Calu3 (cell line): ENCODE data around the gene TRAF3. TPM values are rescaled to one million over a fixed set of nuclear protein-coding genes. Genes with fewer than 3 reads are reported as not detected.

Experiments
- BruUV-seq: library from RNA; stranded (reverse); fragments of 400-500 nt; replicated peaks from 2 replicates; lab custom pipeline; 2021; lab: Mats Ljungman, UMichigan
- CTCF ChIA-PET: fragments of 300-600 bp; sonication (Branson Sonifier 250); formaldehyde crosslinking; loops from one replicate; lab custom pipeline; 2022; ENCODE audit warnings: antibody characterized with exemption; lab: Charles Lee
- DNase-seq: peaks from one replicate; pipeline ENCODE4 v3.0.0; 2022
- H3K27ac Mint-ChIP-seq: one replicate; pipeline ENCODE4 v1.8.0; 2022; ENCODE audit warnings: mixed read lengths; ENCODE audit not compliant: unreplicated experiment
- H3K27me3 Mint-ChIP-seq: one replicate; pipeline ENCODE4 v1.8.0; 2022; ENCODE audit warnings: mixed read lengths; ENCODE audit not compliant: unreplicated experiment
- H3K36me3 Mint-ChIP-seq: one replicate; pipeline ENCODE4 v1.8.0; 2022; ENCODE audit warnings: mild to moderate bottlenecking, moderate library complexity, mixed read lengths; ENCODE audit not compliant: insufficient read depth, unreplicated experiment
- H3K4me1 Mint-ChIP-seq: one replicate; pipeline ENCODE4 v1.8.0; 2022; ENCODE audit warnings: mild to moderate bottlenecking, low read depth, mixed read lengths; ENCODE audit not compliant: unreplicated experiment
- H3K4me3 Mint-ChIP-seq: one replicate; pipeline ENCODE4 v1.8.0; 2022; ENCODE audit warnings: mild to moderate bottlenecking, low read depth, moderate library complexity, mixed read lengths; ENCODE audit not compliant: unreplicated experiment
- H3K9me3 Mint-ChIP-seq: one replicate; pipeline ENCODE4 v1.8.0; 2022; ENCODE audit warnings: low read depth, mixed read lengths; ENCODE audit not compliant: unreplicated experiment
- CTCF ChIP-seq: fragments of 200-600 bp; IDR thresholded peaks from one replicate; pipeline ENCODE4 v1.8.0; 2022; ENCODE audit warnings: antibody characterized with exemption; ENCODE audit not compliant: unreplicated experiment
- intact Hi-C: fragments of 100-400 bp; cut with micrococcal nuclease; formaldehyde crosslinking; loops from one replicate; pipeline ENCODE4 v1.10.0; 2022; ENCODE audit not compliant: unreplicated experiment
- total RNA-seq: library from RNA; stranded (reverse); gene quantifications from 2 replicates; pipeline ENCODE4 v1.2.3, GENCODE V29; 2022

TRAF3 gene
- total RNA-seq, 1 experiment from 2014 or later: 24.2 TPM

DNA sequence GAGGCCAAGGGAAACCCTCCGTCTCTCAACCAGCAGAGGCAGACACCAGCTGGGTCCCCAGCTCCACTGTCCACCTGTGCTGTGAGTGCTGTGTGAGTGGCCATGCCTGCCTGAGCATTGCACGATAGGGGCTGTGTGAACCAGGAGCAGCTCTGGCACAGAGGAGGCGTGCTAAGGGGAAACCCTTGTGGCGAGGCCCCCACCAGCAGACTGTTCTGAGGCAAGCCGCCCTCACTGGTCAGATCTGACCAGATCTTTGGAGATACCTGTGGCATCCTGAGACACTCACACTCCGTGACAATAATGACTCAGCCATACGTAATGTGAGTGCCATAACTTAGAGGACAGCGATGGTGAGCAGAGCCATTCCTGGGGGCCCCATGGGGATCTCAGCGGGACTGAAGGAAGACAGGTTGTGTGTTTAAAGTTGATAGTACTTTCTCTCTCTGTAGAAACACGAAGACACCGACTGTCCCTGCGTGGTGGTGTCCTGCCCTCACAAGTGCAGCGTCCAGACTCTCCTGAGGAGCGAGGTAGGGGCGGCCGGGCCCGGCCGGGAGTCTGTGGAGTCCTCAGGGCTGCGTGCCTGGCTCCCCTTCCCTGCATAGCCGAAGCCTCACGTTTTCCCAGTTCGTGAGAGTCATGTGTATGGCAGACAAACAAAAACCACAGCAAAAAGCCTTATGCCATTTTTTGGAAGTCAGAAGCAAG, 108.6 kb downstream of the TRAF3 start:
- Mint-ChIP-seq H3K4me3 (no peak overlapping the region), H3K9me3 (no peaks in the 10 kb centered on the region), H3K27ac (no peak overlapping the region), H3K4me1 (no peaks in the 10 kb centered on the region), H3K36me3 (peaks cover 9% of the 10 kb centered on the region), H3K27me3 (no peaks in the 10 kb centered on the region)
- BruUV-seq: no TSS peak
- CTCF ChIA-PET: no interaction called here
- no peak for TF ChIP-seq CTCF
- DNase-seq: no peak
- intact Hi-C loops: no loop called here

- intact Hi-C loops: no loop called here
- no peak for TF ChIP-seq CTCF
- no peak for DNase-seq
- CTCF ChIA-PET: no interaction called here
- no peak overlapping the region for H3K4me3 Mint-ChIP-seq
- H3K27ac Mint-ChIP-seq: no peak overlapping the region
- BruUV-seq: no TSS peak
- H3K9me3 Mint-ChIP-seq: no peaks in the 10 kb centered on the region
- H3K4me1 Mint-ChIP-seq: no peaks in the 10 kb centered on the region
- no peaks in the 10 kb centered on the region for H3K36me3 Mint-ChIP-seq
- H3K27me3 Mint-ChIP-seq: no peaks in the 10 kb centered on the region
Measured at GRCh38 chr14:102888748-102889147, 111.5 kb downstream of the TRAF3 start.

GRCh38 chr14:102889615-102890014, 112.4 kb downstream of the TRAF3 start:
- Mint-ChIP-seq H3K4me3 (no peak overlapping the region), H3K4me1 (no peaks in the 10 kb centered on the region), H3K9me3 (no peaks in the 10 kb centered on the region), H3K27ac (no peak overlapping the region), H3K27me3 (no peaks in the 10 kb centered on the region), H3K36me3 (no peaks in the 10 kb centered on the region)
- CTCF ChIA-PET: no interaction called here
- DNase-seq: no peak
- intact Hi-C loops: no loop called here
- no TSS peak for BruUV-seq
- no peak for TF ChIP-seq CTCF

GRCh38 chr14:102891111-102891510, 113.9 kb downstream of the TRAF3 start:
- no peaks in the 10 kb centered on the region for H3K9me3 Mint-ChIP-seq
- H3K36me3 Mint-ChIP-seq: no peaks in the 10 kb centered on the region
- no peak for TF ChIP-seq CTCF
- DNase-seq: no peak
- H3K4me1 Mint-ChIP-seq: no peaks in the 10 kb centered on the region
- H3K4me3 Mint-ChIP-seq: no peak overlapping the region
- H3K27ac Mint-ChIP-seq: no peak overlapping the region
- intact Hi-C loops: no loop called here
- CTCF ChIA-PET: no interaction called here
- H3K27me3 Mint-ChIP-seq: no peaks in the 10 kb centered on the region
- BruUV-seq: no TSS peak
